PC-9 (cell line): Measurements from ENCODE around the gene C13orf42. TPM values are rescaled to one million over a fixed set of nuclear protein-coding genes. Genes with fewer than 3 reads are reported as not detected.

ENCODE experiments used
- BruUV-seq: library from RNA; stranded (reverse); fragments of 400-500 nt; replicated peaks from 2 replicates; lab custom pipeline; 2021; lab: Mats Ljungman, UMichigan
- CTCF ChIA-PET: fragments of 300-600 bp; sonication (Branson Sonifier 250); formaldehyde crosslinking; loops from one replicate; lab custom pipeline; 2022; ENCODE audit warnings: antibody characterized with exemption; lab: Charles Lee
- POLR2A ChIA-PET: fragments of 300-600 bp; sonication (Branson Sonifier 250); formaldehyde crosslinking; loops from one replicate; lab custom pipeline; 2022; ENCODE audit warnings: antibody characterized with exemption; ENCODE audit not compliant: unreplicated experiment; lab: Charles Lee
- DNase-seq, 2 experiments: peaks; one replicate each; pipeline versions ENCODE4 v3.0.0 to v3.0.0-alpha.2; 2015 to 2022; ENCODE audit warnings: mixed read lengths in 1 of 2
- H2AFZ ChIP-seq: fragments of 200-600 bp; sonication (generic); 2 replicates; pipeline ENCODE4 v1.8.1; 2017; ENCODE audit warnings: antibody characterized with exemption
- H3F3A ChIP-seq: fragments of 200-600 bp; sonication (generic); 2 replicates; pipeline ENCODE4 v1.8.1; 2017; ENCODE audit warnings: antibody characterized with exemption, mild to moderate bottlenecking, low read depth; ENCODE audit not compliant: insufficient read depth
- H3K27ac ChIP-seq: fragments of 200-600 bp; sonication (generic); 2 replicates; pipeline ENCODE4 v1.6.1; 2016; ENCODE audit warnings: mixed run types
- H3K27me3 ChIP-seq: fragments of 200-600 bp; sonication (generic); 2 replicates; pipeline ENCODE4 v1.6.1; 2016; ENCODE audit warnings: low read depth, mixed run types; ENCODE audit not compliant: insufficient read depth
- H3K36me3 ChIP-seq: fragments of 200-600 bp; sonication (generic); 2 replicates; pipeline ENCODE4 v1.6.1; 2016; ENCODE audit warnings: low read depth, mixed run types
- H3K4me1 ChIP-seq: fragments of 200-600 bp; sonication (generic); replicated peaks from 2 replicates; pipeline ENCODE4 v1.6.1; 2016; ENCODE audit warnings: mixed run types; ENCODE audit not compliant: insufficient read depth
- H3K4me2 ChIP-seq: fragments of 200-600 bp; sonication (generic); 2 replicates; pipeline ENCODE4 v1.6.1; 2017; ENCODE audit warnings: mixed run types
- H3K4me3 ChIP-seq: fragments of 200-600 bp; sonication (generic); 2 replicates; pipeline ENCODE4 v1.6.1; 2016; ENCODE audit warnings: mixed run types
- H3K79me2 ChIP-seq: fragments of 200-600 bp; sonication (generic); 2 replicates; pipeline ENCODE4 v1.6.1; 2017; ENCODE audit warnings: low read depth, mixed run types
- H3K9me2 ChIP-seq: fragments of 200-600 bp; sonication (generic); 2 replicates; pipeline ENCODE4 v1.8.1; 2017; ENCODE audit warnings: mild to moderate bottlenecking; ENCODE audit not compliant: insufficient read depth
- H3K9me3 ChIP-seq: fragments of 200-600 bp; sonication (generic); 2 replicates; pipeline ENCODE4 v1.8.1; 2016; ENCODE audit warnings: low read depth; ENCODE audit not compliant: insufficient read depth
- H4K20me1 ChIP-seq: fragments of 200-600 bp; sonication (generic); 2 replicates; pipeline ENCODE4 v1.8.1; 2017; ENCODE audit not compliant: insufficient read depth
- CTCF ChIP-seq: fragments of 200-600 bp; sonication (generic); conservative IDR thresholded peaks from 2 replicates; pipeline ENCODE4 v1.6.1; 2017; ENCODE audit warnings: mixed run types, antibody characterized with exemption, mild to moderate bottlenecking, moderate library complexity
- EZH2 ChIP-seq: fragments of 200-600 bp; sonication (generic); IDR thresholded peaks from 2 replicates; pipeline ENCODE4 v1.8.0; 2017; ENCODE audit warnings: antibody characterized with exemption, low read depth
- intact Hi-C: fragments of 100-400 bp; cut with micrococcal nuclease; formaldehyde crosslinking; loops from one replicate; pipeline ENCODE4 v1.10.0; 2022; ENCODE audit not compliant: unreplicated experiment
- total RNA-seq: library from RNA; stranded (reverse); gene quantifications from 2 replicates; pipeline ENCODE4 v1.2.3, GENCODE V29; 2021

The C13orf42 gene
- total RNA-seq, 1 experiment from 2014 or later: not detected

GRCh38 chr13:51067706-51068105 lies 43.4 kb downstream of the C13orf42 start:
- H3K4me1 ChIP-seq: no peaks in the 10 kb centered on the region
- H2AFZ ChIP-seq: no peak overlapping the region
- no peaks in the 10 kb centered on the region for H4K20me1 ChIP-seq
- H3K4me3 ChIP-seq: no peak overlapping the region
- H3K36me3 ChIP-seq: no peaks in the 10 kb centered on the region
- no peak overlapping the region for H3K4me2 ChIP-seq
- intact Hi-C loops: no loop called here
- no peaks in the 10 kb centered on the region for H3K79me2 ChIP-seq
- no peaks in the 10 kb centered on the region for H3F3A ChIP-seq
- H3K27ac ChIP-seq: no peak overlapping the region
- CTCF ChIA-PET: no interaction called here
- H3K9me2 ChIP-seq: no peaks in the 10 kb centered on the region
- TF ChIP-seq CTCF (no peak), EZH2 (no peak)
- BruUV-seq: no TSS peak
- DNase-seq: no peak
- POLR2A ChIA-PET: no interaction called here
- no peaks in the 10 kb centered on the region for H3K9me3 ChIP-seq
- no peaks in the 10 kb centered on the region; the same call in none of the 2 replicates for H3K27me3 ChIP-seq

- CTCF ChIA-PET: interaction anchor here (0.7 kb wide), 1 partner anchor 166 kb away, joined by 4 read pairs; no protein-coding TSS in a partner anchor
- no TSS peak for BruUV-seq
- Histone ChIP-seq H3K9me3 (no peaks in the 10 kb centered on the region), H3K27me3 (no peaks in the 10 kb centered on the region; the same call in none of the 2 replicates), H3K36me3 (no peaks in the 10 kb centered on the region), H3K4me3 (no peak overlapping the region), H3K4me2 (no peak overlapping the region), H2AFZ (no peak overlapping the region), H3K4me1 (no peaks in the 10 kb centered on the region), H4K20me1 (no peaks in the 10 kb centered on the region), H3K79me2 (no peaks in the 10 kb centered on the region), H3K9me2 (no peaks in the 10 kb centered on the region), H3K27ac (no peak overlapping the region), H3F3A (no peaks in the 10 kb centered on the region)
- TF ChIP-seq EZH2: no peak
- no peak for TF ChIP-seq CTCF
- POLR2A ChIA-PET: no interaction called here
- DNase-seq: no peak
- intact Hi-C loops: no loop called here
Observed at GRCh38 chr13:51067210-51067701, 43.8 kb downstream of the C13orf42 start.

- Histone ChIP-seq H3K4me1 (no peaks in the 10 kb centered on the region), H3K4me2 (no peak overlapping the region), H3K27me3 (no peaks in the 10 kb centered on the region; the same call in none of the 2 replicates), H4K20me1 (no peaks in the 10 kb centered on the region), H3K79me2 (no peaks in the 10 kb centered on the region), H3K9me3 (no peaks in the 10 kb centered on the region), H2AFZ (no peak overlapping the region), H3K27ac (no peak overlapping the region), H3K4me3 (no peak overlapping the region), H3K9me2 (no peaks in the 10 kb centered on the region), H3F3A (no peaks in the 10 kb centered on the region), H3K36me3 (no peaks in the 10 kb centered on the region)
- ChIA-PET CTCF (interaction anchor here (0.6 to 0.7 kb wide), 2 partner anchors 93 to 165 kb away, joined by 3 to 4 read pairs; no protein-coding TSS in a partner anchor), POLR2A (interaction anchor here (0.6 kb wide), 1 partner anchor 1273 kb away, joined by 4 read pairs; the partner anchor contains the start of gene KPNA3)
- intact Hi-C loops: no loop called here
- no peak for TF ChIP-seq EZH2
- DNase-seq: no peak
- no TSS peak for BruUV-seq
Observed at GRCh38 chr13:51066091-51066831, 44.8 kb downstream of the C13orf42 start.
